ENCODE data around the gene AK8. TPM values are rescaled to one million over a fixed set of nuclear protein-coding genes. Genes with fewer than 3 reads are reported as not detected.

Gene AK8
- total RNA-seq, 1 experiment from 2014 or later, result 0.88 TPM

DNA sequence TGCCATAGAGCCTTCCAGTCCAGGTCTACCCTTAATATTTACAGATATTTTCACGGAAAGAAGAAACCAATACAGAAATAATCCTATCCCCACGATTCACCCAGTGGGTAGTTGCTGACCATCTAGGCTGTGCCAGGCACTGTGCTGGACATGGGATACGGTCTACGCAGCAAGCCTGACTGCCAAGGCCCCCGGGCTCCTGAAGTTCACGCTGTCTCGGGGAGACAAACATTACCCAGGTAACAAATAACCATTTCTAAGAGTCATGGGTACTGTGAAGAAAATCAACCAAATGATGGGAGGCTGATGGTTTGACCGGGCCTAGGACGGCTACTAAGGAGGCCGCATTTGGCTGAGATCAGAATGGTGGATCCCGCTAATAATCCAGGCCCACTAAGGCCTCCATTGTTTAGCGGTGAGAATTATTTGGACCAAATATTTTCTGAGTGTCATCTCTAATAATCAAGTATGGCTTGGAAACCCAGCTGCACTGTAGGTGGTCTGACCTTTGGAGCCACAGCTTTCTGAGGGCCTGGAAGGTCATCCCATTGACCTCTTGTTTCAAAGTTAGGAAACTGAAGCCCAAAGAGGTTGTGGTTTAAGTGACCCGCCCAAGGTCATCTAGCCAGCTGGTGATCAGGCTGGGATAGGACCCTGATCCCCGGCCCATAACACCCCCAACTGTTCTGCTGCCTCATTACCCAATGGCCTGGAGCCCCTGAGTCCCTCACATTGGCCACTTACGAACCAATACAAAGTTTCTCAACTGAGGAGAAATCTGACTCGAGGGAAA lies 82.4 kb downstream of the AK8 start:
- intact Hi-C loops (cut with micrococcal nuclease; ENCODE audit: unreplicated experiment), result no loop called here
- peaks cover 14% of the 10 kb centered on the region; the same call in 1 of the 2 replicates for H3K4me1 ChIP-seq

DNA sequence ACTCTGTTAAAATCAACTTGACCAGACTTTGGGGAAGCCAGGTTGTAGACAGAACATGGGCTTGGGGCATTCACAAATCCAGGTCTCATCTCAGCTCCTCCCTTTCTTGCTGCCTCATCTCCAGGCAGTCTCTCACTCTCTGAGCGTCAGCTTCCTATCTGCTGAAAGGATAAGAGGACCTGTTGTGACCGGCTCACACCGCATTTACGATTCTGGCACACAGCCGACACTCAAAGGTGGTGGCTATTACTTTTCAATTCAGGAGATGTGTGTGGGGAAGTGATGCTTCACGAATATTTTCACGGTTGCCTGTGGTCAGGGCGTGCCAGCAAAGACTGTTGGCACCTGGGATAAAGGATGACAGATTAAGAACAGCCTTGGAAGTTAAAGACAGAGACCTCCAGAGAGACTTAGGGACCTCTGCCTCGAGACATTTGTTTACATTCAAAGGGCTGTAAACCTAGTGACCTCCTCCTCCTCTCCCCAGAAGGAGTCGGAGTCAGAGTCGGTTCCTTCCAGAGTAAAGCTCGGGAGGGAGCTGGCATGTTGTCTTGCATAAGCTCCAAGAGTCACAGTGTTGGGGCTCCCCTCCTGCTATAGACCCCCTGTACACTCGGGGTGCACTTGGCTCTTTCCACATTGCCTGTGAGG lies 83.2 kb downstream of the AK8 start:
- peaks cover 13% of the 10 kb centered on the region for H3K4me1 Mint-ChIP-seq (ENCODE audit: low read depth, unreplicated experiment)
- H3K4me1 ChIP-seq, result peaks cover 9% of the 10 kb centered on the region; the same call in 1 of the 2 replicates
- DNase-seq, result no peak
- ChIA-PET CTCF (interaction anchor here (0.9 kb wide), 1 partner anchor 91 kb away, joined by 3 read pairs; no protein-coding TSS in a partner anchor), POLR2A (interaction anchor here (0.6 kb wide), 1 partner anchor 12 kb away, joined by 3 read pairs; no protein-coding TSS in a partner anchor)
- TF ChIP-seq, protein P1, sequence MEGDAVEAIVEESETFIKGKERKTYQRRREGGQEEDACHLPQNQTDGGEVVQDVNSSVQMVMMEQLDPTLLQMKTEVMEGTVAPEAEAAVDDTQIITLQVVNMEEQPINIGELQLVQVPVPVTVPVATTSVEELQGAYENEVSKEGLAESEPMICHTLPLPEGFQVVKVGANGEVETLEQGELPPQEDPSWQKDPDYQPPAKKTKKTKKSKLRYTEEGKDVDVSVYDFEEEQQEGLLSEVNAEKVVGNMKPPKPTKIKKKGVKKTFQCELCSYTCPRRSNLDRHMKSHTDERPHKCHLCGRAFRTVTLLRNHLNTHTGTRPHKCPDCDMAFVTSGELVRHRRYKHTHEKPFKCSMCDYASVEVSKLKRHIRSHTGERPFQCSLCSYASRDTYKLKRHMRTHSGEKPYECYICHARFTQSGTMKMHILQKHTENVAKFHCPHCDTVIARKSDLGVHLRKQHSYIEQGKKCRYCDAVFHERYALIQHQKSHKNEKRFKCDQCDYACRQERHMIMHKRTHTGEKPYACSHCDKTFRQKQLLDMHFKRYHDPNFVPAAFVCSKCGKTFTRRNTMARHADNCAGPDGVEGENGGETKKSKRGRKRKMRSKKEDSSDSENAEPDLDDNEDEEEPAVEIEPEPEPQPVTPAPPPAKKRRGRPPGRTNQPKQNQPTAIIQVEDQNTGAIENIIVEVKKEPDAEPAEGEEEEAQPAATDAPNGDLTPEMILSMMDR (IDR thresholded peaks at IDR 0.05; ENCODE audit: insufficient read depth in 1 of 2, low read depth in 1 of 2, low read length in 1 of 2, severe bottlenecking in 1 of 2, unreplicated experiment in 1 of 2), result no peak
- no peaks in the 10 kb centered on the region for H3K27me3 ChIP-seq (replicated peaks; ENCODE audit: control insufficient read depth, insufficient read depth, low read length)
- H3K4me3 Mint-ChIP-seq (ENCODE audit: unreplicated experiment), result no peak overlapping the region
- no TSS peak for BruUV-seq (replicated peaks)
- intact Hi-C loops (cut with micrococcal nuclease; ENCODE audit: unreplicated experiment), result no loop called here
- H3K27me3 Mint-ChIP-seq (ENCODE audit: insufficient read depth, unreplicated experiment), result no peaks in the 10 kb centered on the region
- no peak overlapping the region for H3K4me3 ChIP-seq (ENCODE audit: low read depth, low read length)
- no peaks in the 10 kb centered on the region for H3K9me3 Mint-ChIP-seq (ENCODE audit: unreplicated experiment)
- H3K36me3 Mint-ChIP-seq (ENCODE audit: insufficient read depth, unreplicated experiment), result no peaks in the 10 kb centered on the region
- H3K27ac Mint-ChIP-seq (ENCODE audit: unreplicated experiment), result no peak overlapping the region
- no peaks in the 10 kb centered on the region for H3K36me3 ChIP-seq (ENCODE audit: control insufficient read depth, insufficient read depth, low read length)
- no peaks in the 10 kb centered on the region for H3K9me3 ChIP-seq

More for the DNA sequence above, 82.4 kb downstream of the AK8 start:
- H3K4me3 ChIP-seq (ENCODE audit: low read depth, low read length), result no peak overlapping the region
- H3K27ac Mint-ChIP-seq (ENCODE audit: unreplicated experiment), result no peak overlapping the region
- H3K9me3 Mint-ChIP-seq (ENCODE audit: unreplicated experiment), result no peaks in the 10 kb centered on the region
- ChIA-PET CTCF (interaction anchor here (0.9 kb wide), 1 partner anchor 90 kb away, joined by 3 read pairs; no protein-coding TSS in a partner anchor), POLR2A (interaction anchor here (0.6 kb wide), 1 partner anchor 12 kb away, joined by 3 read pairs; no protein-coding TSS in a partner anchor)
- no peaks in the 10 kb centered on the region for H3K36me3 ChIP-seq (ENCODE audit: control insufficient read depth, insufficient read depth, low read length)
- no peaks in the 10 kb centered on the region for H3K9me3 ChIP-seq
- H3K36me3 Mint-ChIP-seq (ENCODE audit: insufficient read depth, unreplicated experiment), result no peaks in the 10 kb centered on the region
- no peak overlapping the region for H3K4me3 Mint-ChIP-seq (ENCODE audit: unreplicated experiment)
- H3K27me3 ChIP-seq (replicated peaks; ENCODE audit: control insufficient read depth, insufficient read depth, low read length), result no peaks in the 10 kb centered on the region
- H3K4me1 Mint-ChIP-seq (ENCODE audit: low read depth, unreplicated experiment), result peaks cover 13% of the 10 kb centered on the region
- no peak for DNase-seq
- TF ChIP-seq, protein P1 (IDR thresholded peaks at IDR 0.05; ENCODE audit: insufficient read depth in 1 of 2, low read depth in 1 of 2, low read length in 1 of 2, severe bottlenecking in 1 of 2, unreplicated experiment in 1 of 2), result no peak
- BruUV-seq (replicated peaks), result no TSS peak
- H3K27me3 Mint-ChIP-seq (ENCODE audit: insufficient read depth, unreplicated experiment), result no peaks in the 10 kb centered on the region

Data from Caco-2 (cell line).